ELF-1 (cell line): Measurements from ENCODE around the gene PTPRD.
A peak's percentile ranks its signal among the peaks of the same experiment; 100 is the strongest.

ENCODE experiments used
- DNase-seq: peaks from one replicate; pipeline ENCODE4 v3.0.0-alpha.2; 2016; ENCODE audit warnings: low read depth, low spot score

PTPRD gene

DNA sequence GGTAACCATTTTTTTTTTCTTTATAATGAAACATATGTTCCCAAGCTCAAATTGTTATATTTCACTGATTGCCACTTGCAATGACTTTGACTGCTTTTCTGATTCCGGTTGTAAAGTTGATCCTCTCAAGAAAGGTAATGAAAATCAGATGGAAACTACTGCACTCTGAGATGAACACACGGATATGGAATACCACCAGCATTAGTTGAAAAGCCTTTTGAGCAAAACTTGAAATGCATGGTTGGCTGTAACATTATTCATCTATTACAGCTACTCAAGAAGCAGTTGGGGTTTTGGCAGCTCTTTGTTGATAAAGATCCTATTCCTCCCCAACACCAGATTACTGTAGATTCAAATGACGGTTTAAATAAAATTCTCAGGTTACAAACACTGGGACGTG, 2221.7 kb downstream of the PTPRD start:
- DNase-seq = no peak

DNA sequence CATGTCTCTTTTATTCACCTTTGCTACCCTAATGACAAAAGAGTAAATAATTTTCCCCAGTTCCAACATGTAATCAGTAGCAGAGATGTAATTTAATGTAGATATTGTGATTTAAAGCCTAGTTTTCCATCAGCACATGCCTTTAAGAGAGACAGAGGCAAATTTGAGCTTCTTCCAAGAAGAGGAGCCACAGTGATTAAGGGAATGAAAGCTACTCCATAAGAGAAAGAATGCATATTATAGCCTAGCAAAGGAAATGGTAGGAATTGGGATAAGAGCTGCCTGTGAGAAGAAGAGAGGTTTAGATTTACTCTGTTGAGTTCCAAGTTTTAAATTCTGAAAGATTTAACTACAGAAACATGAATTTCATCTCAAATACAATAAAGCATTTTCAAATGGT, 2222.2 kb downstream of the PTPRD start:
- DNase-seq = no peak

DNA sequence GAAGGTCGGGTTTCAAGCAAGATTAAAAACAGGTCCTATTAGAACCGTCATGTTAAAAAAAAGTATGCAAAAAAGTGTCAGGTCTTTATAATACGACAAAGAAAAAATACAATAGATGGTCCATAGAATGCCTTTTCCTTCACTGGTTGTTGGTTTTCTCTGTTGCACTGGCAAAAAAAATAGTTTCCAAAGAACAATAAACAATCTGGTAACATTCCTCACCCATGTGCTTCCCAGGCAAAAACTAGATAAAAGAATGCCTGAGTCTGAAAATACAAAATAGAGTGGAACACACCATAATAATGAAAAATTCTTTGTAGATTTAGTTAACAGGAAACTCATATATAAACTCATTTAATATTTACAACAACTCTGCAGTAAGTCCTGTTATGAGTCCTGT, 2223.3 kb downstream of the PTPRD start:
- DNase-seq = no peak

DNA sequence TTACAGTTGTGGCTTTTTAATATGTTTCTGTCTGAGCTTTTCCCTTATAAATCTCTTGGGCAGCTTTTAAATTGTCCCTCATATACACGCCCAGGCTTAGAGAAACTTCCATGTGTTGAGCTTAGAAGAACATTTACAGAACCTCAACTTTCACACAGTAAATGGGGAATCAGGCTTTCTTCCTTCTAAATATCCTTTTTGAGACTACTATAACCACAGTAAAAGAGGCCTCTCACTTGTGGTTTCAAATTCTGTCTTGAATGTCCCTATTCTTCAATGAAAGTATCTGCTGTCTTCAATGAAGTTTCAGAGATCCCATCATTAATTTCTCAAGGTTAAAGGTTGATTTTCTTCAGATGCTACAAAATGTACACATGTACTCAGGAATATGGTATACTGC, 2224.7 kb downstream of the PTPRD start:
- DNase-seq = no peak

DNA sequence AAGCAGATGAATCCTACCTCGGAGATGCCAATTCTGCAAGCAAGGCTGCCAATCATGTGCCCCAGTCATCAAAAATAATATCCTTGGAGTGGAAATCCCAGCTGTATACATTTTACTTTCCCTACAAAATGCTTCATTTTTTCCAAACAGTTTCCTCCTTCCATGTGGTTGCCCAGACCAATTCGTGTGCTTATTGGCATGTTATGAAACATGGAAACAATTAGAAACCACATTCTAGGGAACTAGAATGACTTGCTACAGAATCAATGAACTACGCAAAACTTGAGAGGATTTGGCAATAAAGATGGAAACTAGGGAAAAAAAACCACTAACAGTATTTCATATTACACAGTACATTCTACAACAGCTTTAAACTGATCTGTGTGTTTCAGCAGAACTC, 2228.7 kb downstream of the PTPRD start:
- DNase-seq = no peak

DNA sequence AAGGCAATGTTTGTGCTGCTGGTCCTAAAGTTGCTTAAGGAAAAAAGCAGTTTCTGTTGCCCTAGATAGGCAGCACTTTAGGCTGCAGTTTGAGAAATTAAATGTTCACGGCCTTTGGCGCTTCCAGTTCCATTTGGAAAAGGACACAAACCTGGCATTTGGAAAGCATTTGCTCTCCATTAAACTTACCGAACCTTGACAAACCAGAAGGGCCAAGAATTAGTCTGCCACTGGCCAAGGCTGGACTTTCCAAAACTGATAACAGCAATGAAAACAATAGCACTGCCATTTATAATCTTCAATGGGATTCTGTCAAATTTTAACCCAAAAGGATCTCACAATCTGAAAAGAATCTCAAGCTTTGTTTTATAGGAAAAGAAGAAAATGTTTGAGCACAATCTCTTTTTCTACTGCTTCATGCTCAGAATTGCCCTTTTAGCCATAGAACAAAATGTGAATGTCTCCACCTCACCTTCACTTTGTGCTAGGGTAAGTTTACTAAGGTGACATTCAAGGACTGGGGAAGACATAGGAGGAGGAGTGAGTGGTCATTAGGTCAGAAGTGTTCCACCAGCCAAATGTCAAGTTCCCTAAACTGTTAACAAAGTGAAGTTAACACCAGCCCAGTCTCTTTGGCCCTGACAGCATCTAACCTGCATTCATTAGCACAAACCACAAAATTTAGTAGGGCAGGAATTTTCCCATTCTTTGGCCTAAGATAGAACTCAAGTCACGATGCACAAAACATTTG, 2229.8 kb downstream of the PTPRD start:
- no peak for DNase-seq

DNA sequence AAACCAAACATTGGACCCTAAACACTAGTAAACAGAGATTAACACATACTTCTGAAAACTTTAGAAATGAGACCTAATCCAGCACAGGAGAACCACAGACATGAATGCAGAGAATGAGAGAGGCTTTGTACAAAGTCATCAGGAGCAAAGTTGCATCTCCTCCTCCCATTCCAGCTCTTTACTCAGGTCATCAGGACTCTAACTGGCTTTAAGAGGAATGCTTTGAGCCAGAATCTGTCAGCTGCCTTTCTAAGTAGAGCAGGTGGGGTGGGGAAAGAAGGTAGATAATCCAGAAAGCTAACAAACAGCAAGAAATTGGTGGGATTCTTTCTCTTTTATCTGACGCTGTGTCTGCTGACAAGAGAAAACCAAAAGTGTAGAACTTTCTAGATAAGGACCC, 2230.5 kb downstream of the PTPRD start:
- DNase-seq = peak; percentile 3

DNA sequence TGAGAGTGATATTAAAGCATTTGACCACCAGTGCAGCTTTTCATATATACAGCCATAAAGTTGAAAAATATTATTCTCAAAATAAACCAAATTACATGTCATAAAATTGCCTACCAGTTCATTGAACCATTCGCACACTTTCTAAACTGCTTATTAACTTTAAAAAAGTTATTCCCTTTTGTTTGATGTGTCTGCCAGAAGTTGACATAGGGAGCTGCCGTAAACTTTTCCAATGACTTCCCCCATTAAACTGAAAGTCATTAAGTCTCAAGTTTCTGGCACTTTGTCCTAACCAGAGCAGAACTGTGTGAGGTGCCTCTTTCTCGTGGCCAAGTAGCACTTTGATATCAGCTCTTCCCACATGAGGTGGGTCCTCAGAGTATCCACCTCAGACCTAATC, 2231.2 kb downstream of the PTPRD start:
- DNase-seq = no peak

DNA sequence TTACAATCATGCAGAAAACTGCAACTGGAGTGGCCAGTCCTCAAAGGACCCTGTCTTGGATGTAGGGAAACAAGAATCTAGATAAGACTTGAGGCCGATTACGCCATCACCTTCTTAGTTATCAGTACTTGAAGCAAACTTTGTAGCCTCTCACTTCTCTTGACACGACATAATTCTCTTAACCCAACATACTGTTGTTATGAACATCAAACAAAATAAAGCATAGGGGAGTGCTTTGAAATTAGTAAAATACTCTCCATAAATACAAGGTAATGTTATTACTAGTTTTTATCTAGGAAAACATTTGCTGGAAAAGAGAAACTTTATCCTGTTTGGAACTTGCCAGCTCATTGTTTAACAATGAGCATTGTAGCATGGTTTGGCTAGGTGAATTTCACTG, 2238.3 kb downstream of the PTPRD start:
- DNase-seq = no peak

DNA sequence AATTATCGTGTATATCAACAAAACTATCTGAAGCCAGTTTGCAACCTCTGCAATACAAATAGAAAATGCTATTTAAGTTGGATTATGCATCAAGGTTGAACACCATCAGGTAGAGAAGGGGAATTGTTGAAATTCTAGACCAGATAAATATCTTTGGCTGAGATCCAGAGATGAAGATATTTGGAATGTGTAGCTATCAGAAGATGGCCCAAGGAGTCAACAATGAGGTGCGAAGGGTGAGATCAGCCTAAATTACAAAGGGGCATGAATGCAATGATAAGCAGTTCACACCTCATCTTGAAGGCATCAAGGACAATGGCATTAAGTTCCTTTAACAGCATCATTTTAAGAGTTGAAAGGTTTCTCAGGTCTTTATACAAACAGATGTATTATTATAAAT, 2241.1 kb downstream of the PTPRD start:
- no peak for DNase-seq

DNA sequence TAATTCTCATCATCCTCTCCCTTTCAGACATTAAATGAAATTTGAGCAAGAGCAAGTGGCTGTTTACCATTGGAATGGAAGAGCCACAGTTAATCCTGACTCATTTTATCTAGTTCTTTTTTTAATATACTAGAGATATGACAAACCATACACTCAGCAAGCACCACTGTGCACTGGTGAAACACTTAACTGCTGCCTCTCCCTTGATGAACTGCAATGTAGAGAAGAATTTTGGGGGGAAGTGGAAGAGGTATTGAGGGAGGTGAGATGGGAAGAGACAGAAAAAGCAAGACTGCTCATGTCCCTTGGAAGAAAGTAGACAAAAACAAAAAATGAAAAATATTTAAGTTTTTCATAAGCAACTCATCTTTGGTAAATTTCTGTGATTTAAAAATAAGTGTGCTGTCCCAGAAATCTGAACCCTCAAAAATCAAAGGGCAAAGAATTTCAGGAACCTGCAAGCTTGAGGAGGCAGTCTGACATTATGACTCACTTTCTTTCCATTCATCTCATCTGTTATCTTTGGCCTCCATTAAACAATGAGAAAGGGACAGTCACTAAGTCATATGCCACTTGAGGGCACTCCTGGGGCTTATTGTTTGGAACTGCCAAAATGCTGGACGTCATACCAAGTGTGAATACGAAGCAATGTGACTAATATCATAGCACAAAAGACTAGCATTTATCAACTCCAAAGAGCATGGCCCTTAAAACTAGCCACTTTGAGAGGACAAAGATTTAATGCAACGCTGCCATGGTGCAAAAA, 2246.5 kb downstream of the PTPRD start:
- no peak for DNase-seq

DNA sequence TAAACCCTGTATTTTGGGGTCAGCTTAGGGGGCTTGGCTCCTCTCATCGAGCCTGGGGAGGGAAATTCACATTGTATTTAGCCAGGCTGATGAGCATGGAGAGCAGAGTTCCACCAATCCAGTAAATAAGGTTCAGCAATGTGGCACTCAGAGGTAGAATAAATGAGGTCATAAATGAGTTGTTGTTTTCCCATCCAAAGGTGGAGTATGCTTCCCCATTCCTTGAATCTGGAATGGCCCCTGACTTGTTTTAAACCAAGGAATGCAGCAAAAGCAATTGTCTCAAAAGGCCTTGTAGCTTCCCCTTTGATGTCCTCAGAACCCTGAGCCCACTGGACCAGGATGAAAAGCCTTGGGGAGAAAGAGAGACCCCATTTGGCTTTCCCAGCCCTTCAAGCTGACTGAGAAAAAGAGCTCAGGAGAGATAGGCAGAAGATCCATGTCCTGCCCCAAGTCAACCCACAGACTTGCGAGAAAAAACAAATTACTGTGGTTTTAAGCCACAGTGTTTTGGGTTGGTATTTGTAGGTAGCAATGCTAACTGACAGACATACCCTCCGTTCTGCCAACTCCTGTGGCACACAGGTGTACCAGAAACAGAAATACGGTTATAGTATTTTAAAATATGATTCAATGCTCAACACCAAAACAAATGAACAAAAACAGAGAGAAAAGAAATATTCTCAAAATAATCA, 2247.2 kb downstream of the PTPRD start:
- no peak for DNase-seq

DNA sequence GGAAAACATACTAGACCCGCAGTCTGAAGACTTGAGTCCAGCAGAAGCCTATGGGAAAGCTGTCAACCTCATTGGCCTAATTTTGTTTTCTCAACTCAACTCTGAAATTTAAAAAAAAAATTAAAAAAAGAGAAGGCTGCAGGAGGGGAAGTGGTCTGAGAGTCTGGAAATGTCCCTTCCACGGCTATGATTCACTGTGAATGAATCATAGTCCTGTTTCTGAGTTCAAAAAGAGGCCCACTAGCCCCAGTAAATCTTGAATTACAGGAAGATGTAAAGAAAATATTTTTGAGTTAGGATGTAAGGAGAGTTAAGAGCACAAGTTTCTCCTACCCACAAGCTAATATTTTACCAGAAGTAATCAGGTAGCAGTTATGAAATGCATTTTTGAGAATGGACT, 2247.8 kb downstream of the PTPRD start:
- DNase-seq = no peak

DNA sequence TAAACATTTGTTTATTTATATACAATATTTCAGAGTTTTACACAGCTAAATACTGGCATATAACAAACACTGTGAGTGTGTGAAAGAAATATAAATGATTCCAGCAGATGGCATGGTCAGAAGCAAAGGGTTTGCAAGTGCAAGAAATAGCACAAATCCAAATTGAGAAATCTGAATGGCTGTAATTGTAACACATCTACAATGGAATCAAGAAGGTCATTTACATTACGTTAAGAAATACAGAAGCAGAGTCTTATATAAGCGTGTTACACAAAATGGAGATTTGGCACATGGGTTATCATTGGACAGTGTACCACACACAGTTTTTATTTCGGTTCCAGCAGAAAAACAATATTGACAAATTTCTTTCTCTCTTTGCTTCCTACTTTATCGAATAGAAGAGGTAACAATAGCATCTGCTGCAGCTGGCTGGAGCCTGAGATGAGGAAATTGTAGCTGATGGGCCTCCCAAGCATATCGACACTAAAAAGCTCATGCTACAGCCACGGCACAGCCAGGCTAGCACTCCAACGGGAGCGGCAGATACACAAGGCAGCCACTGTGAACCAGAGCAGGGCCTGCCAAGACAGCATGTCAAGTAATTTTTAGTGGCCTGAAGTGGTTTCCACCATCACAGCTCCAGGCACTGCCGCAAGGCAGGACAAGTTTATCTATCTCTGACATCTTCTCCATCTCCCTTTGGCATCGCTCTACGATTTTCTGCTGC, 2248.6 kb downstream of the PTPRD start:
- DNase-seq = no peak

DNA sequence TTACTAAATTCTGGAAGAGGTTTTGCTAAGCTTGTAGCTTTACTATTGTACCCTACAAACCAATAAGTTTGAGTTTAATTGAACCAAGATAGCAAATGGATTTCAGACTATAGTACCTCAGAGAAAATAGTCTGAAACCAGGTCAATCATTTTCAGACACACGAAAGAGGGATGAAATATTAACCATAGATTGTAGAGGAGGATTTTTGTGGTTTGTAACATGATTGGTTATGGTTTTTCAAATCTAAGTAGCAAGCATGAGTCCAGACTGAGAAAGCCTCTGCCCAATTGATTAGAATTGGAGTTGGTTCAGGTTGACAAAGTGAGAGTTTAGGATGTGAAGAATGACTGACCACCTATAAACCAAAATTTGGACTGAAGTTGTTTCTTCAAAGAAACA, 2250.6 kb downstream of the PTPRD start:
- DNase-seq = no peak

DNA sequence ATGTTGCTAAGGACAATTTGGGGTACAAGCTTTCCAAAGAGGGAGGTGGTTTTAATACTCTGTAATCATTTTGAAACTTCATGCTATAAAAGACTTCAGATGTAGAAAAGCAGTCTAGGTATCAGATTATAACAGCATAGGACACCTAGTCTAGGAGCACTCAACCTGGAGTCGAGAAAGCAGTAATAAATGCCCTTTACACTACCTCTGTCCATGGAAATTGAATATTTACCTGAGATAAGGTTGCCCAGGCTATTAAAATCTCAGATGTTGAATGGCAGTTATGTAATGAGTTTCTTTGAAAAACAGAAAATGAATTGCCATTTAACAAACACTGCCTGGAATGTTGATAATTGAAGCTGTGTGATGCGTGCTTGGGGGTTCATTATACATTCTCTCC, 2251.4 kb downstream of the PTPRD start:
- no peak for DNase-seq

DNA sequence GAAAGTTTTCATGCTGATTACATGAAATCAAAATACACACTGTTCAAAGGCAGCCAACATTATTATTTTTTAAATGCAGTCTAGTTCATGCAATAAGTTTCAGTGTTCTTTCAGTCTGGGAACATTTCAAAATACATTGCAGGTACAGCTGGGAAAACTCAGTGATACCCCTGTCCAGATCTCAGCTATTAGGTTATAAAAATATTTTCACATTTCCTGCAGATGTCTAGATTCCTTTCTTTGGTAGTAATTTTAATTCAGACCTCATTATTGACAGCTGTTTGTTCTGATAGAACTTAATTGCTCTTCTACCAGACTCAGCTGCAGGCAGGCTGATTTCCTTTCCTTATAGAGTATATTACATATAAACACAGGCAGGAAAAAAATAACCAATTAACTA, 2256.4 kb downstream of the PTPRD start:
- DNase-seq = no peak

DNA sequence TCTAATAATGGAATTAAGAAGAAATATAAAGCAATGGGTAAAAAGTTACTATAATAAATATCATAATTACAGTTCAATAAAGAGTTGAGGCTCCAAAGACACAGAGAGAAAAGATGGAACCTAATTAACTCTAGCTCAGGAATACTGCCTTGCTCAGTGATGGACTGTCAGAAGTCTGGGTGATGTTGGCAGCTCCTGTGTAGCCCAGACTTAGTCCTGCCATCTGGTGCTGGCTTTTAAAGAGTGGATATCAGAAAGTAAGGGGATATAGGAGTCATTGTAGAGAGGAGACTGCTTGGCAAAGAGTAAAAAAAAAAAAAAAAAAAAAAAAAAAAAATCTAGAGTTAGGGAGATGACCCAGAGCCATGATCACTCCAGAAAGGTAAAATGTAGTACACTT, 2261.4 kb downstream of the PTPRD start:
- no peak for DNase-seq

DNA sequence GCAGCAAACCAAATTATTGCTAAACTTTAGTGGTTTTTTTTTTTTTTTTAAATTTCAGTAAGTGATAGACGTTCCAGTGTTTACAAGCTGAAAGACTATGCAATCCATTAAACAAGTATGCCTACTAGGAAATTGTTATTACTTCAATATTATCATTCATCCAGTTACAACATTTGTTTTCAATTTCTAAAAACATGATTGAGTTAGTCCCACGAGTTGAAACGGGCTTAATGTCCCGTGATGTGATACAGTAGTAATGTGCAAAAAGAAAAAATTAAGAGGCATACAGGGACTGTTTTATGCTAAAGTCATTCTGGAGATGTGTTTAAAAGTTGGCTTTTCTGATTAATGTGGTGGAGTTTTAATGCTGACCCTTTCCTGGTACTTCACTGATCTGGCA, 2262.9 kb downstream of the PTPRD start:
- DNase-seq = no peak

DNA sequence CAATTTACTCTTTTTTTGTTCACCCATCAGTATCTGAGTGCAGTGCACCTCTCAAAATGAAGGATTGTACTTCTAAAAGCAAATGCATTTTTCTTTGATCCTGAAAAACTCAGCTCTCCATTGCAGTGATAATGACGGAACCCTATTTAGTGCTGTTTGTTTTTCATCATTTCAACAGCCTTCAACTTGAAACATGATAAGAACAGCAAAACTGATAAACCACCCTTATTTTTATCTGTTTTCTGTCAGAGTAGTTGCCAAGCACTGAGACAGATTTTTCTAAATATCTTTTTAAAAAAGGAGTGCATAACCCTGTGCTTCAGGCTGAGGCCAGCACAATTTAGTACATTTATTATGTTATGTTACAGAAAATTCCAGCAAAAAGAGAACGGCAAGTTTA, 2263.4 kb downstream of the PTPRD start:
- no peak for DNase-seq

DNA sequence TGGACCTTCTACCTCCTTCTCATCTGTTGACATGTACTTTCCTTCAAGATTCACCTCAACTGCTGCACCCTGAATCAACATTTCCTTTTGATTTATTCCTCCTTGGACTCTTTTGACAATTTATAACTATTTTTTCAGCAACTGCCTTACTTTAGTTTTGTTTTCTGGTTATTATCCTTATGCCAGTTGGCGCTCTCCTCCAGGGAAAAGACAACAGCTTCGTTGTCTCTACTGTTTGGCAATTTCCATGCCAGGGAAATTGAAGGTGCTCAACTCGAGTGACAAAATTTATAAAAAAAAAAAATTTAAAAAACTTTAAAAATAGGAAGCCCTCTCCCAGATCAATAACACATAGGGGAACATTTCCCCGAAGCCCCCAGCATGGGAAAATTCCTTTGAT, 2264.0 kb downstream of the PTPRD start:
- no peak for DNase-seq

DNA sequence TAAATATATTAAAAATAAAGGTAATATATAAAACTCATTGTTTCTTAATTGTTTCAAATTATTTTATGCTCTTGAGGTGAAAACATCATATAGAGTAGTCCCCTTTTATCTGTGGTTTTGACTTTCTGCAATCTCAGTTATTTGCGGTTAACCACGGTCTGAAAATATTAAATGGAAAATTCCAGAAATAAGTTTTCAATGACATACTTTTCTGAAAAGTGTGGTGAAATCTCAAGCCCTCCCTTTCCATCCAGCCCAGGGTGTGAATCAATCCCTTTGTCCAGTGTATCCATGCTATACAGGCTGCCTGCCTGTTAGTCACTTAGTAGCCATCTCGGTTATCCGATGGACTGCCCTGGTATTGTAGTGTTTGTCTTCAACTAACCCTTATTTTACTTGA, 2266.5 kb downstream of the PTPRD start:
- DNase-seq = no peak
